ENCODE results near the gene JUNB.

DNA sequence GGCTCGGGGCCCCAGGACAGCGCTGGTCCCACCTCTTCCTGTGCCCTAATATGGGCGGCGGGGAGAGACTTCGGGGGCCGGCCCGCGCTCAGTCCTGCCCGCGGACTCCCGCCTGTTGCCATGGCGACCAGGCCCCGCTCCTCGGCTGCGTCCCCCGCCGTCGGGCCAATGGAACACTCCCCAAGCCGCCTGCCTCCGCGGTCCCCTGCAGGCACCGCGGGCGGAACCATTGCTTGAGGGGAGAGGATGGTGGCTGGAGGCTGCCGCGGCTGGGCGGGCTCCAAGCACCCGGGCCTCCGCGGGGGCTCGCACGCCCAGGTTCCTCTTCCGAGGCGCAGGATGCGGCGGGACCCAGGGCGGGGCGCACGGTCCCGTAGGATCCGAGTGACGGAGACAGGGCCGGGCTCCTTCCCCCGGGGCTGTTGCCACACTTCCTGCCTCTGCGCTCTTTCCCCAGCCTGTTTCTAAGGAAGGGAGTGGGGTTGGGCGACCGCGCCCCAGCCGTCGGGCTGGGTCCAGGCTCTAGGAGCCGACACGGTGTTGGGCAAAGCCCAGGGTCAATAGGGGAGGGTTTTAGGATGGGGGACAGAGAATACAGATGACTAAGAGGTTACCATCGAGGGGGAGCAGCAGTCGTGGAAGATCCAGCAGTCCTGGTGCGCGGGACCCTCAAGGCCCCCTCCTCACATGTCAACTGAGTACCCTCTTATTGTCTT lies 1.2 kb upstream of the JUNB start:
- no peak for TF ChIP-seq EP300 (IDR thresholded peaks at IDR 0.05)
- TF ChIP-seq, protein P1, sequence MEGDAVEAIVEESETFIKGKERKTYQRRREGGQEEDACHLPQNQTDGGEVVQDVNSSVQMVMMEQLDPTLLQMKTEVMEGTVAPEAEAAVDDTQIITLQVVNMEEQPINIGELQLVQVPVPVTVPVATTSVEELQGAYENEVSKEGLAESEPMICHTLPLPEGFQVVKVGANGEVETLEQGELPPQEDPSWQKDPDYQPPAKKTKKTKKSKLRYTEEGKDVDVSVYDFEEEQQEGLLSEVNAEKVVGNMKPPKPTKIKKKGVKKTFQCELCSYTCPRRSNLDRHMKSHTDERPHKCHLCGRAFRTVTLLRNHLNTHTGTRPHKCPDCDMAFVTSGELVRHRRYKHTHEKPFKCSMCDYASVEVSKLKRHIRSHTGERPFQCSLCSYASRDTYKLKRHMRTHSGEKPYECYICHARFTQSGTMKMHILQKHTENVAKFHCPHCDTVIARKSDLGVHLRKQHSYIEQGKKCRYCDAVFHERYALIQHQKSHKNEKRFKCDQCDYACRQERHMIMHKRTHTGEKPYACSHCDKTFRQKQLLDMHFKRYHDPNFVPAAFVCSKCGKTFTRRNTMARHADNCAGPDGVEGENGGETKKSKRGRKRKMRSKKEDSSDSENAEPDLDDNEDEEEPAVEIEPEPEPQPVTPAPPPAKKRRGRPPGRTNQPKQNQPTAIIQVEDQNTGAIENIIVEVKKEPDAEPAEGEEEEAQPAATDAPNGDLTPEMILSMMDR (IDR thresholded peaks at IDR 0.05) = no peak

Measured in gastroesophageal sphincter (tissue), 3 donors.